Measurements from ENCODE around the gene GRID1.

GRCh38 chr10:86222687-86223086 is 143.9 kb downstream of the GRID1 start:
- TF ChIP-seq CTCF (IDR thresholded peaks at IDR 0.05; ENCODE audit: low read length) (no peak), EZH2 (optimal IDR thresholded peaks at IDR 0.05; ENCODE audit: low read depth, low read length) (no peak)
